Left ventricle myocardium inferior (tissue), 1 donor: ENCODE measurements around the gene KRR1. TPM values are rescaled to one million over a fixed set of nuclear protein-coding genes. Genes with fewer than 3 reads are reported as not detected.

Experiments used
- DNase-seq: peaks from one replicate; pipeline ENCODE4 v3.0.0-alpha.2; 2020
- H3K27ac ChIP-seq: fragments of 200-600 bp; replicated peaks from 2 replicates; pipeline ENCODE4 v1.8.0; 2021
- H3K27me3 ChIP-seq: fragments of 200-600 bp; 2 replicates; pipeline ENCODE4 v1.8.0; 2021; ENCODE audit warnings: low read depth
- H3K36me3 ChIP-seq: fragments of 200-600 bp; 2 replicates; pipeline ENCODE4 v1.8.0; 2021
- H3K4me1 ChIP-seq: fragments of 200-600 bp; 2 replicates; pipeline ENCODE4 v1.8.0; 2021
- H3K4me3 ChIP-seq: fragments of 200-600 bp; 2 replicates; pipeline ENCODE4 v1.8.0; 2021; ENCODE audit warnings: mild to moderate bottlenecking, moderate library complexity
- H3K9me3 ChIP-seq: fragments of 200-600 bp; replicated peaks from 2 replicates; pipeline ENCODE4 v1.8.0; 2021
- CTCF ChIP-seq: fragments of 200-600 bp; IDR thresholded peaks from 2 replicates; pipeline ENCODE4 v1.8.0; 2021; ENCODE audit warnings: antibody characterized with exemption, mild to moderate bottlenecking, borderline replicate concordance
- intact Hi-C: fragments of 100-400 bp; cut with micrococcal nuclease; formaldehyde crosslinking; loops from one replicate; pipeline ENCODE4 v1.11.0; 2022
- total RNA-seq: library from RNA; stranded (reverse); fragmentation: NEBNext Ultra II Directional; extraction: Animal tissue kit (Norgen Biotek cat#: 25700); gene quantifications from one replicate; pipeline ENCODE4 v1.2.1, GENCODE V29; 2021
- donor health status: DM: no; HTN: yes; CAD: no; lungs with severe emphysema.

KRR1 gene
- total RNA-seq, 1 donor from 2014 or later: 32.7 TPM

- Histone ChIP-seq H3K27ac (no peak overlapping the region), H3K4me3 (no peak overlapping the region), H3K36me3 (no peaks in the 10 kb centered on the region), H3K4me1 (peaks cover 34% of the 10 kb centered on the region), H3K27me3 (no peaks in the 10 kb centered on the region), H3K9me3 (no peaks in the 10 kb centered on the region)
- no peak for DNase-seq
- no peak for TF ChIP-seq CTCF
- intact Hi-C loops: no loop called here
Observed at GRCh38 chr12:75548879-75549278, 37.5 kb upstream of the KRR1 start.

- Histone ChIP-seq H3K27ac (no peak overlapping the region), H3K36me3 (no peaks in the 10 kb centered on the region), H3K4me1 (peaks cover 15% of the 10 kb centered on the region), H3K9me3 (no peaks in the 10 kb centered on the region), H3K4me3 (no peak overlapping the region), H3K27me3 (no peaks in the 10 kb centered on the region)
- no peak for DNase-seq
- TF ChIP-seq CTCF: no peak
- intact Hi-C loops: no loop called here
Observed at GRCh38 chr12:75545636-75546035, 34.2 kb upstream of the KRR1 start.

GRCh38 chr12:75543529-75543928, 32.1 kb upstream of the KRR1 start:
- H3K4me3 ChIP-seq: no peak overlapping the region

GRCh38 chr12:75542942-75543341, 31.5 kb upstream of the KRR1 start:
- Histone ChIP-seq H3K36me3 (no peaks in the 10 kb centered on the region), H3K27ac (no peak overlapping the region), H3K27me3 (no peaks in the 10 kb centered on the region), H3K4me3 (no peak overlapping the region), H3K4me1 (no peaks in the 10 kb centered on the region), H3K9me3 (no peaks in the 10 kb centered on the region)
- intact Hi-C loops: no loop called here
- DNase-seq: no peak
- no peak for TF ChIP-seq CTCF

More at GRCh38 chr12:75543529-75543928, 32.1 kb upstream of the KRR1 start:
- no peaks in the 10 kb centered on the region for H3K36me3 ChIP-seq
- no peak for DNase-seq
- intact Hi-C loops: no loop called here
- no peak overlapping the region for H3K27ac ChIP-seq
- H3K9me3 ChIP-seq: no peaks in the 10 kb centered on the region
- no peak for TF ChIP-seq CTCF
- H3K27me3 ChIP-seq: no peaks in the 10 kb centered on the region
- no peaks in the 10 kb centered on the region for H3K4me1 ChIP-seq

- DNase-seq: no peak
- no peak for TF ChIP-seq CTCF
- H3K27ac ChIP-seq: no peak overlapping the region
- H3K4me1 ChIP-seq: no peaks in the 10 kb centered on the region
- no peaks in the 10 kb centered on the region for H3K36me3 ChIP-seq
- H3K4me3 ChIP-seq: no peak overlapping the region
- intact Hi-C loops: no loop called here
- no peaks in the 10 kb centered on the region for H3K9me3 ChIP-seq
- no peaks in the 10 kb centered on the region for H3K27me3 ChIP-seq
Observed at GRCh38 chr12:75539889-75540288, 28.5 kb upstream of the KRR1 start.

GRCh38 chr12:75533239-75533638, 21.8 kb upstream of the KRR1 start:
- Histone ChIP-seq H3K27me3 (no peaks in the 10 kb centered on the region), H3K27ac (no peak overlapping the region), H3K9me3 (no peaks in the 10 kb centered on the region), H3K4me1 (no peaks in the 10 kb centered on the region), H3K36me3 (no peaks in the 10 kb centered on the region), H3K4me3 (no peak overlapping the region)
- DNase-seq: no peak
- TF ChIP-seq CTCF: no peak
- intact Hi-C loops: no loop called here
